Measurements from ENCODE around the gene PANK3.

GRCh38 chr5:168585119-168585856, 6.1 kb upstream of the PANK3 start:
- TF ChIP-seq, protein P1, sequence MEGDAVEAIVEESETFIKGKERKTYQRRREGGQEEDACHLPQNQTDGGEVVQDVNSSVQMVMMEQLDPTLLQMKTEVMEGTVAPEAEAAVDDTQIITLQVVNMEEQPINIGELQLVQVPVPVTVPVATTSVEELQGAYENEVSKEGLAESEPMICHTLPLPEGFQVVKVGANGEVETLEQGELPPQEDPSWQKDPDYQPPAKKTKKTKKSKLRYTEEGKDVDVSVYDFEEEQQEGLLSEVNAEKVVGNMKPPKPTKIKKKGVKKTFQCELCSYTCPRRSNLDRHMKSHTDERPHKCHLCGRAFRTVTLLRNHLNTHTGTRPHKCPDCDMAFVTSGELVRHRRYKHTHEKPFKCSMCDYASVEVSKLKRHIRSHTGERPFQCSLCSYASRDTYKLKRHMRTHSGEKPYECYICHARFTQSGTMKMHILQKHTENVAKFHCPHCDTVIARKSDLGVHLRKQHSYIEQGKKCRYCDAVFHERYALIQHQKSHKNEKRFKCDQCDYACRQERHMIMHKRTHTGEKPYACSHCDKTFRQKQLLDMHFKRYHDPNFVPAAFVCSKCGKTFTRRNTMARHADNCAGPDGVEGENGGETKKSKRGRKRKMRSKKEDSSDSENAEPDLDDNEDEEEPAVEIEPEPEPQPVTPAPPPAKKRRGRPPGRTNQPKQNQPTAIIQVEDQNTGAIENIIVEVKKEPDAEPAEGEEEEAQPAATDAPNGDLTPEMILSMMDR (IDR thresholded peaks at IDR 0.05; ENCODE audit: insufficient read depth, low read length): no peak
- TF ChIP-seq REST (IDR thresholded peaks at IDR 0.05; ENCODE audit: insufficient replicate concordance, low read depth) (no peak), POLR2AphosphoS5 (IDR thresholded peaks at IDR 0.05; ENCODE audit: low read depth) (no peak), SPI1 (IDR thresholded peaks at IDR 0.05; ENCODE audit: borderline replicate concordance, low read depth) (no peak)
